HFF-Myc (cell line): Measurements from ENCODE around the gene CHRM3.

ENCODE experiments used
- DNase-seq: peaks from one replicate; pipeline ENCODE4 v3.0.0-alpha.2; 2011; ENCODE audit warnings: low read depth; ENCODE audit errors: extremely low read depth
- H3K4me3 ChIP-seq: replicated peaks from 2 replicates; pipeline ENCODE4 v1.5.1; 2011; ENCODE audit warnings: low read depth, mild to moderate bottlenecking, control low read depth, low read length
- CTCF ChIP-seq: IDR thresholded peaks from 2 replicates; pipeline ENCODE4 v1.5.1; 2012; ENCODE audit warnings: mild to moderate bottlenecking, low read depth, low read length, control low read depth; ENCODE audit errors: missing control alignments

CHRM3 gene

GRCh38 chr1:239382666-239383065 is 3.7 kb upstream of the CHRM3 start:
- no peak for TF ChIP-seq CTCF
- H3K4me3 ChIP-seq: no peak overlapping the region
- no peak for DNase-seq

- TF ChIP-seq CTCF: no peak
- DNase-seq: no peak
- no peak overlapping the region for H3K4me3 ChIP-seq
These were observed 2.7 kb upstream of the CHRM3 start for GRCh38 chr1:239383714-239384113.

- no peak for DNase-seq
- H3K4me3 ChIP-seq: peak overlapping the region; percentile 19
- no peak for TF ChIP-seq CTCF
These were observed 1.2 kb downstream of the CHRM3 start for GRCh38 chr1:239387304-239388158.

GRCh38 chr1:239388159-239388485 is 1.8 kb downstream of the CHRM3 start:
- H3K4me3 ChIP-seq: no peak overlapping the region
- no peak for DNase-seq
- no peak for TF ChIP-seq CTCF

- TF ChIP-seq CTCF: no peak
- H3K4me3 ChIP-seq: no peak overlapping the region
- DNase-seq: no peak
These were observed 2.2 kb downstream of the CHRM3 start for GRCh38 chr1:239388578-239388977.

- no peak for TF ChIP-seq CTCF
- no peak for DNase-seq
- no peak overlapping the region for H3K4me3 ChIP-seq
These were observed 3.3 kb downstream of the CHRM3 start for GRCh38 chr1:239389703-239390102.

- no peak overlapping the region for H3K4me3 ChIP-seq
- TF ChIP-seq CTCF: no peak
- no peak for DNase-seq
These were observed 5.9 kb downstream of the CHRM3 start for GRCh38 chr1:239392271-239392670.
